GM13977 (cell line): ENCODE data around the gene MED8.

Experiments used
- DNase-seq: peaks from one replicate; pipeline ENCODE4 v3.0.0; 2012; ENCODE audit warnings: low spot score
- in situ Hi-C: fragments of 300-500 bp; cut with MboI; formaldehyde crosslinking; loops from one replicate; pipeline ENCODE4 v1.12.0; 2022; ENCODE audit warnings: low sequenced_read_pairs, low pct_unique_long_range_greater_than_20kb, mixed read lengths, inconsistent platforms; ENCODE audit not compliant: unreplicated experiment
- TF ChIP-seq, protein P1 (sequence below): IDR thresholded peaks from 2 replicates; pipeline ENCODE4 v1.5.1; 2012; ENCODE audit warnings: mild to moderate bottlenecking, control low read depth; ENCODE audit not compliant: insufficient read depth; ENCODE audit errors: extremely low read depth, missing control alignments

MED8 gene

DNA sequence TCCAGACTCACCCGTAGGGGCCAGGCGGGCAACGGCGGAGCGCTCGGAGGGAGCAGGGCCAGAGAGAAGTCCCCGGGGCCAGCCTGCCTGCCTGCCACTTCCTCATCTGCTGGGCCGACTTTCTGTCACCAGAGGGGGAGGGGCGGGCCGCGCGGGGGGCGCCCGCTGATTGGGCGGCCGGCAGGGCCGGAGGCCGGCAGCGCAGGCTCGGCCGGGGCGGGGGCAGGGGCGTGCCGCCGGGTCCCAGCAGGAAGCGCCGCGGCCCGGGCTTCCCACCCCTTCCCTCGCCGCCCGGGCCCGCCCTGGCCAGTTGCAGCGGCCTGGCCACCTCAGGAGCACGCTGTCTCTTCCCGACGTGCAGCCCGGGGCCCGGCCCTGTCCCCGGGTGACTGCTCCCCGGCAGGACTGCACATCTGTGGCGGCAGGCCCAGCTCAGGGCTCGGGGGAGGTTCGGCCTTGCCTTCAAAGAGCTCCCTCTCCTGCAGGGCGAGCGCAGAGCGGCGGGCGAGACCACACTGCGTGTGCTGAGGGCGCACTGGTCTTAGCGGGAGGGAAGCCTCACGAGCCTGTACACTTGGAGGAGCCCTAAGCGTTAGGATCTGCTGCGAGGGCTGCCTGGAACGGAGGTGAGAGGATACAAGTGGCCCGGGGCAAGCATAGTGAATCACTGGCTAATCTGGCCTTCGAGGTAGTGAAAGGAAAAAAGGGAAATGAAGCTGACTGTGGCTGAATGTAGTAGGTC is 21.5 kb downstream of the MED8 start, which contains the start of gene ELOVL1:
ELOVL1 (minus strand) TSS at position 108 of the 742 bp plus-strand sequence. CDS start 2,402 bp downstream, outside the sequence.
- DNase-seq, result peak; percentile 98
- in situ Hi-C loops, result loop anchor here (25.0 kb wide), 1 partner anchor 131 kb away; no protein-coding TSS in a partner anchor
- TF ChIP-seq, protein P1, sequence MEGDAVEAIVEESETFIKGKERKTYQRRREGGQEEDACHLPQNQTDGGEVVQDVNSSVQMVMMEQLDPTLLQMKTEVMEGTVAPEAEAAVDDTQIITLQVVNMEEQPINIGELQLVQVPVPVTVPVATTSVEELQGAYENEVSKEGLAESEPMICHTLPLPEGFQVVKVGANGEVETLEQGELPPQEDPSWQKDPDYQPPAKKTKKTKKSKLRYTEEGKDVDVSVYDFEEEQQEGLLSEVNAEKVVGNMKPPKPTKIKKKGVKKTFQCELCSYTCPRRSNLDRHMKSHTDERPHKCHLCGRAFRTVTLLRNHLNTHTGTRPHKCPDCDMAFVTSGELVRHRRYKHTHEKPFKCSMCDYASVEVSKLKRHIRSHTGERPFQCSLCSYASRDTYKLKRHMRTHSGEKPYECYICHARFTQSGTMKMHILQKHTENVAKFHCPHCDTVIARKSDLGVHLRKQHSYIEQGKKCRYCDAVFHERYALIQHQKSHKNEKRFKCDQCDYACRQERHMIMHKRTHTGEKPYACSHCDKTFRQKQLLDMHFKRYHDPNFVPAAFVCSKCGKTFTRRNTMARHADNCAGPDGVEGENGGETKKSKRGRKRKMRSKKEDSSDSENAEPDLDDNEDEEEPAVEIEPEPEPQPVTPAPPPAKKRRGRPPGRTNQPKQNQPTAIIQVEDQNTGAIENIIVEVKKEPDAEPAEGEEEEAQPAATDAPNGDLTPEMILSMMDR, result peak; percentile 35

DNA sequence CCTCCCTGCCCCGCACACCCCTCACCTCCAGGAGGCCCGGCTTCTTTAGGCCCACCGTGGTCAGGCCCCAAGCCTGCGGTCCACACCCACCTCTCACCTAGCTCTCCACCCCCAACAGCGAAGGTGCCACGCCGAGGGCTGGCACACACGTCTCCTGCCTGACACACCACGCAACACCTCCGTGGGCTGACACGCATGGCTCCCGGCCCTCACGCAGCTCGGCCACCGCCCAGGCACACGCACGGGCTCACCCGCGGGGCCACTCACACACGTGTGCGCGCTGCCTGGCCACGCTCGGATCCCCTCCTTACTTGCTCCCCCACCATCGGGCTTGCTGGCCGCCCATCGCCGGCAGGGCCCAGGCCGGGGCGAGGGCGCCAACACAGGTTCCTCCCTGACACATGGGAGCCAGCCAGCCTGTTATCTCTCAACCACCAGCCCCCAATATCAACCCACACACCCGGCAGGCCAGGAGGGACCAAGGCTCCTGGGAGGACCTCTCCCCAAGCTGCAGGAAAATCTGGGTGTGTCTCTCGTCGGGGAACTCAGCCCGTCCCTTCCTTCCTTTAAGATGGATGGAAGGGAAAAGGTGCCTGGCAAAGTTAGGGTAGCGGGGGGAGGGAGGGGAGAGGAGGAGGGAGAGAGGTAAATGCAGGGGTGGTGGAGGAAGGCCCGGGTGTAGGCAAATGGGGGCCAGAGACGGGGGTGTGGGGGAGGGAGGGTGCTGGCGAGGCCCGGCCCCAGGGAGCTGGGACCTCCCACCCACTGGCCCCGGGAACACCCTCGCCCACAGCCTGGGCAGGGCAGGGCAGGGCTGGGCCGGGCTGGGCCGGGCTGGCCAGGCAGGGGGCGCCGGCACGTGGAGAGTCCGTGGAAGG is 22.3 kb downstream of the MED8 start:
- peak; percentile 85 for DNase-seq
- in situ Hi-C loops, result loop anchor here (25.0 kb wide), 1 partner anchor 130 kb away; no protein-coding TSS in a partner anchor
- TF ChIP-seq, protein P1, result no peak

DNA sequence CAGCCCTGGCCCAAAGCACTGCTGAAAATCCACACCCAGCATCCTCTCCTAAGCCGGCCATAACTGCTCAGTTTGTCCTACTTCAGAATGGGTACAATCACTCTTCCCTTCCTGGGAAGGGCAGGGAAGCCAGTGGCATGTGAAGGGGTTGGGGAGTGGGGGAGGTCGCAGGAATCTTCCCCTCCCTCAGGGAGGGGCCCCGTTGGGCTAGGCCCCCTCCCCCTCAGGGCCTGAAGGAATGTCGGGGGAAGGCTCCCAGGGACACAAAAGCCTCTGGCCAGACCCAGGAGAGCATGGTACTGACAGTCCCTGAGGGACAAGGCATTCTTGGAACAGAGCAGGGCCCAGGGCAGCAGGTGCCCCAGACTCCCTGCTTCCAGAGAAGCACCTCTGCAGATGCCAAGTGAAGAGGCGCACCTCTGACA is 23.0 kb downstream of the MED8 start:
- DNase-seq, result no peak
- TF ChIP-seq, protein P1, result no peak
- in situ Hi-C loops, result loop anchor here (25.0 kb wide), 1 partner anchor 129 kb away; no protein-coding TSS in a partner anchor

DNA sequence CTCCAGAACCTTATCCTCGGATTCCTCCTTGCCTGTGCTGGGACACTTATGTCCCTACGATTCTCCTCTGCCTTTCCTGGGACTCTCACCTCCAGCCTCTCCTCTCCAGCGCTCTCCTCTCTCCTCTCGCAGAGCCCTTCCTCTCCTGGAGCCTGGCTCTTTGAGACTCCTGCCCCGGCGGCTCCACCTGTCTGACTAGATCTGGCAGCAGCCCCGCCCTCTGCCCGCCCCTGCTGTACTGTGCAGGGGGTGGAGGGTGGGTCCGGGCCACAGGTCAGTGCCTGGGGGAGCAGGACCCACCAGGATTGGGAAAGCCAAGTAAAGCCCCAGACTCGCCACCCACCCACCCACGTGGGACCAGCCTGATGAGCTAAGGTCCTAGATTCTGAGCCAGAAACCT is 23.4 kb downstream of the MED8 start:
- in situ Hi-C loops, result loop anchor here (25.0 kb wide), 1 partner anchor 129 kb away; no protein-coding TSS in a partner anchor
- TF ChIP-seq, protein P1, result no peak
- no peak for DNase-seq

DNA sequence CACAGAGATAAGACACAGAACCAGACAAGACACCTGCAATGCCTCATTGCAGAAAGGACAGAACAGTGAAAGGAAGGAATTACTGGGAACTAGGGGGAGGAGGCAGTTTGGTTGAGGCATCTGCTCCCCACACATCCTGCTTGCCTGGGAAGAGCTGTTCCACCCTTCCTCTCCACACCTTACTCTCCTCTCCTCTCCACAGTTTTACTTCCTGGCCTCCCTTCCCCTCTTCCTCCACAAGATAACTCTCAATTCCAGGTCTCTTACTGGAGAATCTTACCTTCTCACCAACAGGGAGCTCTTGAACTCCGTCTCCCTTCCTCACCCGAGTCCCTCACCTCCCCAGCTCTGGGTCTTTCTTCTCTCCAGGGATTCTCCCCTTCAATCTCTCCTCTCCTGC is 23.9 kb downstream of the MED8 start:
- TF ChIP-seq, protein P1, result no peak
- in situ Hi-C loops, result loop anchor here (25.0 kb wide), 1 partner anchor 128 kb away; no protein-coding TSS in a partner anchor
- DNase-seq, result no peak

DNA sequence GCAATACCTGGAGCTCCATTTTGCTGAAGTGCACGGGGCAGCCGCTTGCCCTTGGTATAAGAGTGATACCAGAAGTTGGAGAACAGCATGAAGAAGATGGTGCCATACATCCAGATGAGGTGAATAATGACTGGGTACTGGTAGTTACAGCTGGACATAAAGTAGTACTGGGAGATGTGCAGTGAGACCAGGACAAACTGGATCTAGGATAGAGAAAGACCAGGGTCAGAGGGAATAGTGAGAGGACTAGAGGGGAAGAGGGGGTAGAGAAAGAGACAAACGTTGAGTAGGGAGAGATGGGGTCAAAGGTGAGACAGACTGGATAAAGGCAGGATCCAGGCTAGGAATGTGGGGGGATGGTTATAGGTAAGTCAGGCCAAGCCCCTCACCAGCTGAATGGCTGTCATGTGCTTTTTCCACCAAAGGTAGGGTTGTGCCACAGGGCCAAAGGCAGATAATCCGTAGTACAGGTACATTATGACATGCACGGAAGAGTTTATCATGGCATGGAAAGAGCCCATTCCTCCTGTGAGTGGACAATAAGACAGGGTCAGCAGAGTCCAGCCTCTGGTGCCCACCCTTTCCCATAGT is 25.6 kb downstream of the MED8 start:
- DNase-seq, result no peak
- TF ChIP-seq, protein P1, result no peak
- in situ Hi-C loops, result loop anchor here (25.0 kb wide), 1 partner anchor 127 kb away; no protein-coding TSS in a partner anchor
